Measurements from ENCODE around the gene CSNK1A1L.

GRCh38 chr13:37102896-37103295 is 2.6 kb downstream of the CSNK1A1L start:
- TF ChIP-seq CTCF (optimal IDR thresholded peaks at IDR 0.05 in 1 of 3, IDR thresholded peaks at IDR 0.05 in 1 of 3, conservative IDR thresholded peaks at IDR 0.05 in 1 of 3; ENCODE audit: extremely low read depth in 1 of 3, insufficient read depth in 2 of 3, low read length in 3 of 3) (no peak), EZH2 (IDR thresholded peaks at IDR 0.05; ENCODE audit: low read length) (no peak)

All from keratinocyte (primary cell).